ENCODE data around the gene MPZL1. TPM values are rescaled to one million over a fixed set of nuclear protein-coding genes. Genes with fewer than 3 reads are reported as not detected.
"Not testable (repeated sequence)": the region's sequence is repeated elsewhere in the genome, so short reads cannot be mapped to it uniquely, and the experiment has no call there.

MPZL1 gene
- total RNA-seq, 3 donors from 2014 or later: 43.5 to 86.8 (median 86.2) TPM

GRCh38 chr1:167802235-167802634 lies 80.5 kb downstream of the MPZL1 start:
- H3K4me1 ChIP-seq: peaks cover 0 to 4% of the 10 kb centered on the region in 2 donors
- H3K4me3 ChIP-seq: no peak overlapping the region
- TF ChIP-seq POLR2AphosphoS5 (IDR thresholded peaks at IDR 0.05) (no peak), POLR2A (IDR thresholded peaks at IDR 0.05) (no peak)
- TF ChIP-seq, protein P1, sequence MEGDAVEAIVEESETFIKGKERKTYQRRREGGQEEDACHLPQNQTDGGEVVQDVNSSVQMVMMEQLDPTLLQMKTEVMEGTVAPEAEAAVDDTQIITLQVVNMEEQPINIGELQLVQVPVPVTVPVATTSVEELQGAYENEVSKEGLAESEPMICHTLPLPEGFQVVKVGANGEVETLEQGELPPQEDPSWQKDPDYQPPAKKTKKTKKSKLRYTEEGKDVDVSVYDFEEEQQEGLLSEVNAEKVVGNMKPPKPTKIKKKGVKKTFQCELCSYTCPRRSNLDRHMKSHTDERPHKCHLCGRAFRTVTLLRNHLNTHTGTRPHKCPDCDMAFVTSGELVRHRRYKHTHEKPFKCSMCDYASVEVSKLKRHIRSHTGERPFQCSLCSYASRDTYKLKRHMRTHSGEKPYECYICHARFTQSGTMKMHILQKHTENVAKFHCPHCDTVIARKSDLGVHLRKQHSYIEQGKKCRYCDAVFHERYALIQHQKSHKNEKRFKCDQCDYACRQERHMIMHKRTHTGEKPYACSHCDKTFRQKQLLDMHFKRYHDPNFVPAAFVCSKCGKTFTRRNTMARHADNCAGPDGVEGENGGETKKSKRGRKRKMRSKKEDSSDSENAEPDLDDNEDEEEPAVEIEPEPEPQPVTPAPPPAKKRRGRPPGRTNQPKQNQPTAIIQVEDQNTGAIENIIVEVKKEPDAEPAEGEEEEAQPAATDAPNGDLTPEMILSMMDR (IDR thresholded peaks at IDR 0.05): no peak
- intact Hi-C loops (cut with DNase I; ENCODE audit: low total_unique reads): loop anchor here (10.0 kb wide), 1 partner anchor 77 kb away; the partner anchor contains the start of gene MPZL1
- DNase-seq (ENCODE audit: low spot score in 2 of 2): no peak
- H3K36me3 ChIP-seq: no peaks in the 10 kb centered on the region
- H3K27ac ChIP-seq: no peak overlapping the region
- no peaks in the 10 kb centered on the region for H3K27me3 ChIP-seq
- no peaks in the 10 kb centered on the region for H3K9me3 ChIP-seq

GRCh38 chr1:167803358-167804207 lies 81.8 kb downstream of the MPZL1 start:
- no peak overlapping the region for H3K27ac ChIP-seq
- no peaks in the 10 kb centered on the region for H3K9me3 ChIP-seq
- peaks cover 0 to 4% of the 10 kb centered on the region in 2 donors for H3K4me1 ChIP-seq
- no peaks in the 10 kb centered on the region for H3K27me3 ChIP-seq
- TF ChIP-seq POLR2A (IDR thresholded peaks at IDR 0.05) (no peak), POLR2AphosphoS5 (IDR thresholded peaks at IDR 0.05) (peak; percentile 77 to 89 (median 84))
- TF ChIP-seq, protein P1 (IDR thresholded peaks at IDR 0.05): peak; percentile 91 to 95 (median 95)
- no peak overlapping the region for H3K4me3 ChIP-seq
- intact Hi-C loops (cut with DNase I; ENCODE audit: low total_unique reads): loop anchor here (10.0 kb wide), 1 partner anchor 79 kb away; the partner anchor contains the start of gene MPZL1
- no peaks in the 10 kb centered on the region for H3K36me3 ChIP-seq
- DNase-seq (ENCODE audit: low spot score in 2 of 2): peak; percentile 85 to 90

GRCh38 chr1:167805041-167805556 lies 83.3 kb downstream of the MPZL1 start:
- intact Hi-C loops (cut with DNase I; ENCODE audit: low total_unique reads): loop anchor here (10.0 kb wide), 1 partner anchor 80 kb away; the partner anchor contains the start of gene MPZL1
- no peak overlapping the region for H3K4me3 ChIP-seq
- no peak for DNase-seq (ENCODE audit: low spot score in 2 of 2)
- no peak overlapping the region for H3K27ac ChIP-seq
- H3K9me3 ChIP-seq: no peaks in the 10 kb centered on the region
- H3K27me3 ChIP-seq: no peaks in the 10 kb centered on the region
- no peaks in the 10 kb centered on the region for H3K36me3 ChIP-seq
- H3K4me1 ChIP-seq: peaks cover 0 to 4% of the 10 kb centered on the region in 2 donors
- no peak for TF ChIP-seq POLR2AphosphoS5 (IDR thresholded peaks at IDR 0.05)
- TF ChIP-seq, protein P1 (IDR thresholded peaks at IDR 0.05): no peak
- TF ChIP-seq POLR2A (IDR thresholded peaks at IDR 0.05): no peak

GRCh38 chr1:167806235-167806634 lies 84.5 kb downstream of the MPZL1 start:
- H3K27me3 ChIP-seq; H3K4me3 ChIP-seq; H3K9me3 ChIP-seq; H3K27ac ChIP-seq; H3K36me3 ChIP-seq; DNase-seq (ENCODE audit: low spot score in 2 of 2); H3K4me1 ChIP-seq: not testable (repeated sequence)
- intact Hi-C loops (cut with DNase I; ENCODE audit: low total_unique reads): loop anchor here (10.0 kb wide), 1 partner anchor 81 kb away; the partner anchor contains the start of gene MPZL1

GRCh38 chr1:167806676-167807075 lies 84.9 kb downstream of the MPZL1 start:
- intact Hi-C loops (cut with DNase I; ENCODE audit: low total_unique reads): loop anchor here (10.0 kb wide), 1 partner anchor 82 kb away; the partner anchor contains the start of gene MPZL1
- H3K27me3 ChIP-seq: not testable (repeated sequence)

DNA sequence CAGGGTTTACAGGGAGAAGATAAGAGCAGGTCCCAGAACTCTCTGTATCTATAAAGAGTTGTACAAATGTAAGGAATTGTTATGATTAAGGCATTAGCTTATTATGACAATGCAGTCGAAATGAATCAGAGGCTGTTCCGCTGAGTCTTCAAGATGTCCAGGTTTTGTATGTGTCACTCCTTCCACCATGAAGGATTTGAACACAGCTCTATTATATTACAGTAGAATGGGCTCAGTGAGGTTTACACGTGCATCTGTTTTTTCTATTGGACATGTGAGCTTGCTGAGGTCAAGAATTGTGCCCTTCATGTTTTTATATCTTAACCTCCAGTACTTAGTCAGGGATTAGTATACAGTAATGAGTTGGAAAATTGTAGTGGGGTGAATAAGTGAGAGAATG lies 86.3 kb downstream of the MPZL1 start:
- no peak for DNase-seq (ENCODE audit: low spot score in 2 of 2)
- Histone ChIP-seq H3K36me3 (no peaks in the 10 kb centered on the region), H3K9me3 (no peaks in the 10 kb centered on the region), H3K4me1 (peaks cover 0 to 1% of the 10 kb centered on the region in 2 donors), H3K27ac (no peak overlapping the region), H3K4me3 (no peak overlapping the region), H3K27me3 (no peaks in the 10 kb centered on the region)
- intact Hi-C loops (cut with DNase I; ENCODE audit: low total_unique reads): loop anchor here (10.0 kb wide), 1 partner anchor 83 kb away; the partner anchor contains the start of gene MPZL1
- TF ChIP-seq, protein P1 (IDR thresholded peaks at IDR 0.05): no peak
- no peak for TF ChIP-seq POLR2A (IDR thresholded peaks at IDR 0.05)
- no peak for TF ChIP-seq POLR2AphosphoS5 (IDR thresholded peaks at IDR 0.05)

More at GRCh38 chr1:167806676-167807075, 84.9 kb downstream of the MPZL1 start:
- not testable (repeated sequence) for DNase-seq (ENCODE audit: low spot score in 2 of 2); H3K27ac ChIP-seq; H3K36me3 ChIP-seq; H3K4me1 ChIP-seq; H3K9me3 ChIP-seq; H3K4me3 ChIP-seq

Measured in breast epithelium (tissue), 4 donors.